AG10803 (cell line): Measurements from ENCODE around the gene CAMK1D.

Experiments
- DNase-seq: peaks from one replicate; pipeline ENCODE4 v3.0.0; 2010; ENCODE audit warnings: low read depth
- H3K4me3 ChIP-seq: 2 replicates; pipeline ENCODE4 v1.5.1; 2011; ENCODE audit warnings: mild to moderate bottlenecking, low read length, control low read depth
- TF ChIP-seq, protein P1 (sequence below): conservative IDR thresholded peaks from 2 replicates; pipeline ENCODE4 v1.5.1; 2011; ENCODE audit warnings: mild to moderate bottlenecking, low read length, control low read depth, inconsistent platforms

CAMK1D gene

DNA sequence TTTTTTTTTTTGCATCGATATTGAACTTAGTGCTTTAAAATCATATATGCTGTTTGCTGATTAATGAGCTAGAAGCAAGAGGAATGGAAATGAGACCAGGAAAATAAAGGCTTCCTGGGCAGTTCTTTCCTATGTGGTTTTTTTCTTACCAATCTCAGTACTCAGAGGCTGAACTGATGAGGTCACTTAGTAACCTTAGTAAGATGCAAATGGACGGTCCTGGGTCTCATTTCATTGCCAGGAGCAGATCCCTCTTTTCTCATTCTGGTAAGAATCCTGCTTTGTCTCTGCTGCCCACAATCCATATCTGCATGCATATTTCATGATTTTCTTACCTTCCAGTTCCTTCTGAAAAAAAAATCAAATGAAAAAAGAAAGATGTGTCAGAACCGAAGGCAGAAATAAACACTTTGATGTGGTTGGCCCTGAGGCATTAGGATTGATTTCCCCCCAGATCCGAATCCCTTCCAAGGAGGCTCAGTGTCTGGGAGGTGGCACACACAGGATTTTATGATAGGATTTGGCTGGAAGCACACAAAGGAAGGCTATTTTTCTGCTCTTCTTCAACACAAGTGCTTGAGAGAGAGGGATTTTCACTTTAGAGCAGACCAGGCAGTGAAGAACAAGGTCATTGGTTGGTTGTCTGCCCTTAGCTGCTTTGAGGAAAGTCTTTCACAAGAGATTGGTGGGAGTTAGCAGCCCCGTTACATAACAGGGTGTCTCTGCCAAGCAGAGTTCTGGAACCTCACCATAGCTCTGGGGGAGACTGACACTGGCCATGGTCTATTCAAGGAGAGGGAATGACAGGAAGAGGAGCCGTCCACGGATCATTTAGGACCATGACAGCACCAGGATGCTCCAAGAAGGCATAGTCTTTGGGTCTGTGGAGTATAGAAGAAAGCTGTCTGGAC is 150.0 kb downstream of the CAMK1D start:
- DNase-seq, result no peak
- H3K4me3 ChIP-seq, result no peak overlapping the region
- TF ChIP-seq, protein P1, sequence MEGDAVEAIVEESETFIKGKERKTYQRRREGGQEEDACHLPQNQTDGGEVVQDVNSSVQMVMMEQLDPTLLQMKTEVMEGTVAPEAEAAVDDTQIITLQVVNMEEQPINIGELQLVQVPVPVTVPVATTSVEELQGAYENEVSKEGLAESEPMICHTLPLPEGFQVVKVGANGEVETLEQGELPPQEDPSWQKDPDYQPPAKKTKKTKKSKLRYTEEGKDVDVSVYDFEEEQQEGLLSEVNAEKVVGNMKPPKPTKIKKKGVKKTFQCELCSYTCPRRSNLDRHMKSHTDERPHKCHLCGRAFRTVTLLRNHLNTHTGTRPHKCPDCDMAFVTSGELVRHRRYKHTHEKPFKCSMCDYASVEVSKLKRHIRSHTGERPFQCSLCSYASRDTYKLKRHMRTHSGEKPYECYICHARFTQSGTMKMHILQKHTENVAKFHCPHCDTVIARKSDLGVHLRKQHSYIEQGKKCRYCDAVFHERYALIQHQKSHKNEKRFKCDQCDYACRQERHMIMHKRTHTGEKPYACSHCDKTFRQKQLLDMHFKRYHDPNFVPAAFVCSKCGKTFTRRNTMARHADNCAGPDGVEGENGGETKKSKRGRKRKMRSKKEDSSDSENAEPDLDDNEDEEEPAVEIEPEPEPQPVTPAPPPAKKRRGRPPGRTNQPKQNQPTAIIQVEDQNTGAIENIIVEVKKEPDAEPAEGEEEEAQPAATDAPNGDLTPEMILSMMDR, result no peak

DNA sequence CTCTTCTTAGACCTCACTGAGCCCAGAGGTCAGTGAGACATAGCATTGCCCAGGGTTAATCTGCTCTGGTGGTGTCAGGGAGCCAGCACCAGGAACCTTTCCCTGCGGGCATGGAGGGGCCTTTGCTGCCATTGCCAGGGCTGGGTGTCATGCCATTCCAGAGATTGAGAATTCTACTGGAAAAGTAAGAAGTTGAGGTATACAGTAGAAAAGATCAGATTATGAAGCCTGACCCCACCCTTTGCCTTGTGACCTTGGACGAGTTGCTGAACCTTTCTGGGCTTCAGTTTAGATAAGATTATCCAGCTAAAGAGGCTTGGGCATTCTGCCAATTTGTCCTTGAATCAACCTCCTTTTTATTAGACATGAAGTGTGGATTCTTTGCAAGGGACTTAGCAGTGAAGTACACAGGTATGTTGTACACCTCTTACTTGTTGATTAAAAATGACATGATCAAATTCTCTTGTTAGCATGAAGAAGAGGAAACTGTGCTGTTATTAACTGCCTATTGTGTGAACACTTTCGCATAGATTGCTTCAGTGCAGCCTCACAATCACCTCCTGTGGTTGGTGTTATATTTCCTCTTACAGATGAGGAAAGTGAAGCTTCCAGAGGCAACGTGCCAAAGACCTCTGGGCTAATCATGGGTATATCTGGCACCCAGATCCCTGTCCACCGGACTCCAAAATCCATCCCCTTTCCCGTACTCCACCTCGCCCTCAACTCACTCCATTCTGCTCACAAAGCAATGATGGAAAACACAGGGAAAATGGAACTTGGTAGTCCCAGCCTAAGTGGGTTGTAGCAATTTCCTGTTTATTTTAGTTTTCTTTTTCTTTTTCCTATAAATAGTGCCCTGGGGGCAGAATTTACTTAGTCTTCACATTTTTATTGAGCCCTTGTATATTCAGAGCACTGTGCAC is 151.3 kb downstream of the CAMK1D start:
- H3K4me3 ChIP-seq, result no peak overlapping the region
- TF ChIP-seq, protein P1, result no peak
- DNase-seq, result no peak

DNA sequence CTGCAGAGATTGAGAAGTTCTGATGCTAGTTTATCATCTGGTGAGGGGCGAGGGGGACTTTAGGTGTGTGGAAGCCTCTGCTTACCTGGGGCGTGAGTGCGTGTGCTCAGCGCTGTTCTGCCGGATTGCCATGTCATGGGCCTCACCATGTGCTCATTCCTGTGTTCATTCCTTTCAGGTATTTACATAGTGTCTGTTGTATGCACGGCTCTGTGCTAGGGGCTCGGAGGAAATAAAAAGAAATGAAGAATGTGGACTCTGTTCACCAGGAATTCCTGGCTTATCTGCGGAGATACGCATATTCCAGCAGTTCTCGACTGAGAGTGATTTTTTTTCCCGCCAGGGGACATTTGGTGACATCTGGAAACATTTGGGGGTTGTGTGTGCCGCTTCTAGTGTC is 152.0 kb downstream of the CAMK1D start:
- H3K4me3 ChIP-seq, result no peak overlapping the region
- TF ChIP-seq, protein P1, result no peak
- DNase-seq, result no peak

DNA sequence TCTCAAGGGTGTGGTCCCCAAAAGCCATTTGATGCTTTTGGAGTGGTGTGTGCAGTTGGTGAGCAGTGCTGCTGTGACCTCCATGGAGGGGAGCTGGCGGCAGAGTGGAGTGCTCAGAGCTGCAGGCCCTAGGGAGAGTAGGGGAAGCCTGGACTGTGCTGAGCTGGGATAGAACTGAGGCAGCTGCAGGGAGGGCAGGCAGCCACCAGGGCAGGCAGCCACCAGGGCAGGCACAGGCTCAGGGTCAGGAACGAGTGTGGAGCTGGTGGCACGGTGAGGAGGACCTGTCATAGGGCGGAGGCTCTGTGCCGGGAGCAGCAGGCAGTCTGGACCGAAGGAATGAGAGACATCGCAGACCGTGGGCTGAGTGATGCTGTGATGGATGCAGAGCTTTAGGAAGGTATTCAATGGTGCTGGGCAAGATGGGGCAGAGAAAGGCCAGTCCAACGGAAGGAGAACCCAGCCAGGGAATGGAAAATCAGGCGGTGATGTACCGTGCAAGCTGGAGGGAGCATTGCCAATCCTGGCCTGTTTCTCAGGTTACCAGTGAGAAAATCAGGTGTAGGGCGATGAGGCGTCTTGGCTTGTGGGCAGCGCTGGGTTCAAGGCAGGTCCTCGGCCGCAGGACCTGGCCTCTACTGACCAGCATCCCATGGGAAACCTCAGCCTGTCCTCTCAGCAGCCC is 152.6 kb downstream of the CAMK1D start:
- no peak for DNase-seq
- TF ChIP-seq, protein P1, result no peak
- H3K4me3 ChIP-seq, result no peak overlapping the region

DNA sequence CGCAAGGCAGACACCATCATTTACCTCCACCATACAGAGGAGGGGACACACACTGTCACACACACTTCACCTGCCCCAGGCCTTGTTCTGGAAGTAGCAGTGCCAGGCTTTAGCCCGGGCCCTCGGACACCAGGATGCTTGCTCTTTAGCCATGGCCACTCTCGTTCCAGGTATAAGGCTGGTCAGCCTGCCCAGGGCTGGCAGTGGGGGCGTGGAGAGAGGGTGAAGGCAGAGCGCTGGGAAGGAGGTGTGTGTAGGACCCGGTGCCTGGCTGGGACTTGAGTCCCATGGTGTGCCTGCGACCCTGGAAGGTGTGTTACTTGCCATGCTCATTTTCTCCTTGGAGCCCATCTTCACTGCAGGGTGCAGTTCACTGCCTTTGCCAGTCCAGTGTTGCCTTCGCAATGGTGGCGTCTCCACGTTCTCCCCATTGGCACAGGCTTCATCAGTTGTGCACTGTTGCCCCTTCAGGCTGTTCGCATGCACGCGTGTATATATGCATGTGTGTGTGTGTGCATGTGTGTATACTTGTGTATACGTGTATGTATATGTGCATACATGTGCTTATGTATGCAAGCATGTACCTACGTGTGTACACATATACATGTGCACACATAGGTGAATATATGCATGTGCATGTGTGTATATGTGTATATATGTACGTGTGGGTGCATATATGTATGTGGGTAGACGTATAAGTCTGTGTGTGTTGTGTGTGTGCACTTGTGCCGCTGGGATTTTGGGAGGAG is 153.4 kb downstream of the CAMK1D start:
- no peak overlapping the region for H3K4me3 ChIP-seq
- DNase-seq, result no peak
- TF ChIP-seq, protein P1, result no peak

DNA sequence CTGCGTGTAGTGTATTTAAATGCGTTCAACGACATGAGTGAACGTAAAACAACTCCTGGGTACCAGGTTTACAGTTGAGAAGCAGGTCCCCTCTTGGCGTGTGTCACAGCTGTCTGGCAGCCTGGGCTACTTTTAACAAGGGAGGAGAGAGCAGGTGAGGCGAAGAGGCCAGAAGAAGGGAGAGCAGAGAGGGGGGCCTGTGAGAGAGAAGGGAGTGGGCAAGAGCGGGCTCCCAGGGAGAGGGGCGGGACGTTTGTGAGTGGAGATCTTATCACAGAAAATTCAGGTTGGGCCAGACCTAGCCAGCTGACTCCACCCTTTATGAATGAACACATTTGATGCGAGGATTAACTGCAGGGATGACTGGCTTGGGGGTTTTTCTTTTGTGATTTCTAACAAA is 154.0 kb downstream of the CAMK1D start:
- no peak overlapping the region for H3K4me3 ChIP-seq
- no peak for DNase-seq
- TF ChIP-seq, protein P1, result no peak
